Kidney (tissue), 14 donors: ENCODE measurements around the gene CLIP1. TPM values are rescaled to one million over a fixed set of nuclear protein-coding genes. Genes with fewer than 3 reads are reported as not detected.
"Not testable (repeated sequence)": the region's sequence is repeated elsewhere in the genome, so short reads cannot be mapped to it uniquely, and the experiment has no call there.

ENCODE experiments used
- DNase-seq, 5 donors: peaks; one replicate each; pipeline ENCODE4 v3.0.0-alpha.2; 2013 to 2020
- FAIRE-seq: peaks from 2 replicates; lab custom pipeline; 2012; peaks lifted over from hg19 to GRCh38; lab: Jason Lieb, UNC
- H3K27ac ChIP-seq, 2 donors: one replicate each; pipeline ENCODE4 v1.7.0; 2013; ENCODE audit warnings: low read depth in 2 of 2, low read length in 2 of 2, inconsistent platforms in 1 of 2
- H3K27me3 ChIP-seq: one replicate; pipeline ENCODE4 v1.7.1; 2013; ENCODE audit warnings: low read length, inconsistent platforms; ENCODE audit not compliant: control insufficient read depth, insufficient read depth
- H3K36me3 ChIP-seq, 3 donors: one replicate each; pipeline versions ENCODE4 v1.7.0 to v1.7.1; 2013; ENCODE audit warnings: low read length in 3 of 3, control low read depth in 1 of 3, inconsistent platforms in 1 of 3; ENCODE audit not compliant: insufficient read depth in 3 of 3, control insufficient read depth in 2 of 3
- H3K4me1 ChIP-seq, 3 donors: one replicate each; pipeline versions ENCODE4 v1.7.0 to v1.7.1; 2013; ENCODE audit warnings: low read length in 3 of 3, inconsistent platforms in 1 of 3, low read depth in 1 of 3; ENCODE audit not compliant: control insufficient read depth in 2 of 3, insufficient read depth in 2 of 3
- H3K4me3 ChIP-seq, 3 donors: one replicate each; pipeline versions ENCODE4 v1.7.0 to v1.8.1; 2013; ENCODE audit warnings: low read length in 3 of 3, control low read depth in 1 of 3, inconsistent platforms in 1 of 3
- H3K9ac ChIP-seq, 3 donors: one replicate each; pipeline versions ENCODE4 v1.7.0 to v1.7.1; 2013; ENCODE audit warnings: low read length in 3 of 3, control low read depth in 1 of 3, inconsistent platforms in 1 of 3
- H3K9me3 ChIP-seq, 3 donors: one replicate each; pipeline versions ENCODE4 v1.7.0 to v1.7.1; 2013; ENCODE audit warnings: low read length in 3 of 3, control low read depth in 1 of 3, inconsistent platforms in 1 of 3; ENCODE audit not compliant: control insufficient read depth in 2 of 3, insufficient read depth in 1 of 3
- CTCF ChIP-seq: IDR thresholded peaks from 3 replicates; pipeline ENCODE4 v1.5.1; 2012; ENCODE audit warnings: mild to moderate bottlenecking, moderate library complexity, borderline replicate concordance; ENCODE audit not compliant: insufficient read depth; ENCODE audit errors: extremely low read depth
- intact Hi-C: fragments of 100-400 bp; cut with DNase I; formaldehyde crosslinking; loops from one replicate; pipeline ENCODE4 v1.11.1; 2022
- polyA plus RNA-seq: library from polyadenylated mRNA; stranded (reverse); fragments of 350-450 nt; fragmentation: Illumina TruSeq; extraction: RNeasy Lipid Tissue Mini Kit (QIAGEN cat#74804); gene quantifications from one replicate; pipeline ENCODE4 v1.2.3, GENCODE V29; 2014; ENCODE audit warnings: low read depth, low replicate concordance; ENCODE audit not compliant: insufficient read depth
- total RNA-seq: library from RNA; stranded (reverse); fragmentation: NEBNext Ultra II Directional; extraction: Animal tissue kit (Norgen Biotek cat#: 25700); gene quantifications from one replicate; pipeline ENCODE4 v1.2.1, GENCODE V29; 2021
- donor health status: control.
- donor health status: control.
- donor health status: control.
- donor health status: control.
- donor health status: control.
- donor health status: DM: yes; HTN: yes; CAD: no.
- donor health status: Normal renal cell carcinoma (clear cell type).

The CLIP1 gene
- total and polyA plus RNA-seq, 2 donors from 2014 or later = 14.5 to 85.3 TPM

- H3K9ac ChIP-seq, H3K9me3 ChIP-seq, FAIRE-seq, H3K4me3 ChIP-seq, DNase-seq, H3K27me3 ChIP-seq, H3K4me1 ChIP-seq, H3K27ac ChIP-seq, intact Hi-C loops: not testable (repeated sequence)
- H3K36me3 ChIP-seq = peaks cover 2 to 40% (median 31%) of the 10 kb centered on the region in 3 donors
Observed at GRCh38 chr12:122356991-122357390, 65.5 kb downstream of the CLIP1 start.

- Histone ChIP-seq H3K27ac (no peak overlapping the region), H3K9ac (no peak overlapping the region), H3K36me3 (peaks cover 2 to 36% (median 27%) of the 10 kb centered on the region in 3 donors), H3K4me1 (no peaks in the 10 kb centered on the region), H3K27me3 (no peaks in the 10 kb centered on the region), H3K4me3 (no peak overlapping the region), H3K9me3 (no peaks in the 10 kb centered on the region)
- peak; percentile 60 for TF ChIP-seq CTCF
- peak in 4 of 5 donors; percentile 41 to 71 (median 57) for DNase-seq
- intact Hi-C loops = no loop called here
- FAIRE-seq = no peak
Observed at GRCh38 chr12:122356192-122356635, 66.3 kb downstream of the CLIP1 start.

DNA sequence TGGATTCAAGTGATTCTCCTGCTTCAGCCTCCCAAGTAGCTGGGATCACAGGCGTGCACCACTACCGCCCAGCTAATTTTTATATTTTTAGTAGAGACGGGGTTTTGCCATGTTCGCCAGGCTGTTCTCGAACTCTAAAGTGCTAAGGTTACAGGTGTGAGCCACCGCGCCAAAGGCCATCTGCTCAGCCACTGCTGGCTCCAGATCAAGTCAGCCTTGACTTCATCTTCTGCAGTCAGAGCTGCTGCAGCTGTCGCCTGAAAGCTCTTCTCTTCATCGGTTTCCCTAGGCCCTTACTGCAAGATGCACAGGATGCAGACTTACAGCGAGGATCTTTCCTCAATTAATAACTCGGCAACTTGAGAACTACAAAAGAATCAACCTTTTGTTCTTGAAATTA lies 66.8 kb downstream of the CLIP1 start:
- TF ChIP-seq CTCF = no peak
- intact Hi-C loops = no loop called here
- FAIRE-seq (no peak), DNase-seq (no peak)
- Histone ChIP-seq H3K9me3 (no peaks in the 10 kb centered on the region), H3K27ac (no peak overlapping the region), H3K36me3 (peaks cover 2 to 36% (median 22%) of the 10 kb centered on the region in 3 donors), H3K4me1 (no peaks in the 10 kb centered on the region), H3K4me3 (no peak overlapping the region), H3K9ac (no peak overlapping the region), H3K27me3 (no peaks in the 10 kb centered on the region)

DNA sequence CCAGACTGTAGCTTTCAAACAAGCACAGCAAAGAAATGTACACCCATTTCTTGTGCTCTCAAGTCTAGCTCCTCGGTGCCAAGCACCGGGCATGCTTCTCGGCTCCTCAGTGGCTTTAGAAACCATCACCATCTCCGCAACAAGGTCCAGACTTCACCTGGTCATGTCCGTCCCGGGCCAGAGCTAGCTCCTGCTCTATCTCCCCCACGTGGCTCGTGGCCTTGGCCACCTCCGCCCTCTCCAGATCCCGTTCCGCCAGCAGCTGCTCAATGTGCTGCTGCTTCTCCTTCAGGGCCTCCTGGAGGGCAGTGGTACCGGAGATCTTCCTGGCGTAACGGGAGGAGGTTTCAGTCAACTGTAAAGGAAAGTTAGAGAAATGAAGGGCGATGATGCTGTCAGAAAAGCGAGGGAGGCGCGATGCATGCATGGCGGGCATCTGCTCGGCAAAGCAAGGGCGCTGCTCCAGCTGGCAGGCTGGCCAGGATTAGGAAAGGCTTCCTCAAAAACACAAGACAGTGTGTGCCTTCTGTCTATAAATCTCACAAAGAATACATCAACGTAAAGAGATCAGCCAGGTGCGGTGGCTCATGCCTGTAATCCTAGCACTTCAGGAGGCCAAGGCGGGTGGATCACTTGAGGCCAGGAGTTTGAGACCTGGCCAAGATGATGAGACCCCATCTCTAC lies 67.4 kb downstream of the CLIP1 start:
- FAIRE-seq (no peak), DNase-seq (no peak)
- no peak overlapping the region for H3K4me3 ChIP-seq
- intact Hi-C loops = no loop called here
- no peaks in the 10 kb centered on the region for H3K4me1 ChIP-seq
- H3K9me3 ChIP-seq = no peaks in the 10 kb centered on the region
- no peaks in the 10 kb centered on the region for H3K27me3 ChIP-seq
- TF ChIP-seq CTCF = no peak
- H3K27ac ChIP-seq = no peak overlapping the region
- H3K9ac ChIP-seq = no peak overlapping the region
- H3K36me3 ChIP-seq = peaks cover 0 to 33% (median 19%) of the 10 kb centered on the region in 3 donors
